GM12878 (cell line): ENCODE measurements around the gene TIE1. TPM values are rescaled to one million over a fixed set of nuclear protein-coding genes. Genes with fewer than 3 reads are reported as not detected.

ENCODE experiments used
- BRCA1 ChIP-seq: IDR thresholded peaks from 2 replicates; pipeline ENCODE4 v1.6.1; 2011; ENCODE audit warnings: low read depth, low read length, improper control_type of control experiment
- EED ChIP-seq: sonication (generic); IDR thresholded peaks from 2 replicates; pipeline ENCODE4 v1.6.1; 2016; ENCODE audit warnings: antibody characterized with exemption, low read depth
- ELK1 ChIP-seq: IDR thresholded peaks from 2 replicates; pipeline ENCODE4 v1.6.1; 2012; ENCODE audit warnings: low read depth, low read length, improper control_type of control experiment
- FOS ChIP-seq: IDR thresholded peaks from 3 replicates; pipeline ENCODE4 v1.6.1; 2011; ENCODE audit warnings: borderline replicate concordance; ENCODE audit not compliant: insufficient read length; ENCODE audit errors: extremely low read depth
- HSF1 ChIP-seq: fragments of 150-350 bp; IDR thresholded peaks from 2 replicates; pipeline ENCODE4 v1.6.1; 2014; ENCODE audit warnings: mild to moderate bottlenecking, low read depth, low read length
- MTA3 ChIP-seq: IDR thresholded peaks from 2 replicates; pipeline ENCODE4 v1.6.1; 2012; ENCODE audit warnings: low read length, inconsistent platforms, borderline replicate concordance
- RB1 ChIP-seq: fragments of 450-650 bp; formaldehyde crosslinking; IDR thresholded peaks from 2 replicates; pipeline ENCODE4 v1.6.1; 2017; ENCODE audit warnings: mild to moderate bottlenecking, borderline replicate concordance
- RBBP5 ChIP-seq: fragments of 200-600 bp; sonication (generic); conservative IDR thresholded peaks from 2 replicates; pipeline ENCODE4 v1.6.1; 2016
- RFX5 ChIP-seq: IDR thresholded peaks from 2 replicates; pipeline ENCODE4 v1.6.1; 2011; ENCODE audit warnings: low read depth, low read length, improper control_type of control experiment
- SMAD5 ChIP-seq: IDR thresholded peaks from 2 replicates; pipeline ENCODE4 v1.6.1; 2016; ENCODE audit warnings: antibody characterized with exemption, low read depth
- SPI1 ChIP-seq: IDR thresholded peaks from 2 replicates; pipeline ENCODE4 v1.6.1; 2011; ENCODE audit warnings: low read depth, mild to moderate bottlenecking, low read length, moderate library complexity, borderline replicate concordance; ENCODE audit not compliant: insufficient read depth
- SREBF2 ChIP-seq: IDR thresholded peaks from 2 replicates; pipeline ENCODE4 v1.6.1; 2012; ENCODE audit warnings: mild to moderate bottlenecking, low read length
- SUPT20H ChIP-seq: IDR thresholded peaks from 2 replicates; pipeline ENCODE4 v1.6.1; 2011; ENCODE audit warnings: low read depth, mild to moderate bottlenecking, low read length, moderate library complexity, borderline replicate concordance; ENCODE audit not compliant: control insufficient read depth
- TARDBP ChIP-seq: IDR thresholded peaks from 2 replicates; pipeline ENCODE4 v1.6.1; 2016; ENCODE audit warnings: borderline replicate concordance
- TCF12 ChIP-seq: IDR thresholded peaks from 2 replicates; pipeline ENCODE4 v1.6.1; 2011; ENCODE audit warnings: low read depth, mild to moderate bottlenecking, low read length
- TCF3 ChIP-seq: IDR thresholded peaks from 2 replicates; pipeline ENCODE4 v1.6.1; 2012; ENCODE audit warnings: low read depth, mild to moderate bottlenecking, low read length, borderline replicate concordance; ENCODE audit not compliant: insufficient read depth
- ZBTB33 ChIP-seq: fragments of 450-650 bp; IDR thresholded peaks from 2 replicates; pipeline ENCODE4 v1.6.1; 2017; ENCODE audit warnings: mild to moderate bottlenecking
- polyA plus RNA-seq, 11 experiments: library from polyadenylated mRNA; depleted of rRNA in 4 of 11; unstranded in 6 of 11; stranded (reverse) in 5 of 11; fragments of >200 nt; fragmentation: Nextera tagmentation in 4 of 11; fragmentation: Illumina TruSeq in 1 of 11; extraction: Ambion mirVana in 4 of 11; extraction: Trizol in 1 of 11; gene quantifications; 1 replicate in 1 of 11; 2 replicates in 10 of 11; pipeline versions ENCODE4 v1.2.1 to v1.2.3, GENCODE V29; 2011 to 2016; ENCODE audit warnings: inconsistent platforms in 2 of 11, missing spikeins in 2 of 11, low read depth in 1 of 11
- total RNA-seq, 4 experiments: library from RNA; depleted of rRNA in 3 of 4; stranded (reverse); fragments of >200 nt in 3 of 4; fragmentation: Illumina TruSeq in 1 of 4; extraction: Trizol in 1 of 4; gene quantifications; 2 replicates each; pipeline versions ENCODE4 v1.2.1 to v1.2.3, GENCODE V29; 2013 to 2021
- TF ChIP-seq, protein P1 (sequence below): fragments of 450-650 bp; IDR thresholded peaks from 2 replicates; pipeline ENCODE4 v1.6.1; 2017; ENCODE audit warnings: mild to moderate bottlenecking, moderate library complexity
- TF ChIP-seq, protein P2 (sequence below): fragments of 450-650 bp; conservative IDR thresholded peaks from 2 replicates; pipeline ENCODE4 v1.6.1; 2017; ENCODE audit warnings: mild to moderate bottlenecking, moderate library complexity

TIE1 gene
- total and polyA plus RNA-seq, 10 of the 15 experiments (the other 5 are each of a cell fraction or from before 2014, with no cell fraction given): 0.26 to 3.9 (median 1.3) TPM

- TF ChIP-seq ZBTB33 (no peak), ELK1 (no peak), EED (no peak), RBBP5 (no peak), RFX5 (no peak), BRCA1 (peak; percentile 92), TCF3 (no peak), SUPT20H (no peak), SPI1 (no peak), FOS (peak; percentile 46), RB1 (no peak), HSF1 (no peak), MTA3 (no peak), SMAD5 (0 out of 2 replicates have a peak, but pooled peaks have one; percentile 63), TARDBP (0 out of 2 replicates have a peak, but pooled peaks have one; percentile 44), TCF12 (no peak), SREBF2 (no peak)
- TF ChIP-seq, protein P1, sequence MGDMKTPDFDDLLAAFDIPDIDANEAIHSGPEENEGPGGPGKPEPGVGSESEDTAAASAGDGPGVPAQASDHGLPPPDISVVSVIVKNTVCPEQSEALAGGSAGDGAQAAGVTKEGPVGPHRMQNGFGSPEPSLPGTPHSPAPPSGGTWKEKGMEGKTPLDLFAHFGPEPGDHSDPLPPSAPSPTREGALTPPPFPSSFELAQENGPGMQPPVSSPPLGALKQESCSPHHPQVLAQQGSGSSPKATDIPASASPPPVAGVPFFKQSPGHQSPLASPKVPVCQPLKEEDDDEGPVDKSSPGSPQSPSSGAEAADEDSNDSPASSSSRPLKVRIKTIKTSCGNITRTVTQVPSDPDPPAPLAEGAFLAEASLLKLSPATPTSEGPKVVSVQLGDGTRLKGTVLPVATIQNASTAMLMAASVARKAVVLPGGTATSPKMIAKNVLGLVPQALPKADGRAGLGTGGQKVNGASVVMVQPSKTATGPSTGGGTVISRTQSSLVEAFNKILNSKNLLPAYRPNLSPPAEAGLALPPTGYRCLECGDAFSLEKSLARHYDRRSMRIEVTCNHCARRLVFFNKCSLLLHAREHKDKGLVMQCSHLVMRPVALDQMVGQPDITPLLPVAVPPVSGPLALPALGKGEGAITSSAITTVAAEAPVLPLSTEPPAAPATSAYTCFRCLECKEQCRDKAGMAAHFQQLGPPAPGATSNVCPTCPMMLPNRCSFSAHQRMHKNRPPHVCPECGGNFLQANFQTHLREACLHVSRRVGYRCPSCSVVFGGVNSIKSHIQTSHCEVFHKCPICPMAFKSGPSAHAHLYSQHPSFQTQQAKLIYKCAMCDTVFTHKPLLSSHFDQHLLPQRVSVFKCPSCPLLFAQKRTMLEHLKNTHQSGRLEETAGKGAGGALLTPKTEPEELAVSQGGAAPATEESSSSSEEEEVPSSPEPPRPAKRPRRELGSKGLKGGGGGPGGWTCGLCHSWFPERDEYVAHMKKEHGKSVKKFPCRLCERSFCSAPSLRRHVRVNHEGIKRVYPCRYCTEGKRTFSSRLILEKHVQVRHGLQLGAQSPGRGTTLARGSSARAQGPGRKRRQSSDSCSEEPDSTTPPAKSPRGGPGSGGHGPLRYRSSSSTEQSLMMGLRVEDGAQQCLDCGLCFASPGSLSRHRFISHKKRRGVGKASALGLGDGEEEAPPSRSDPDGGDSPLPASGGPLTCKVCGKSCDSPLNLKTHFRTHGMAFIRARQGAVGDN: no peak
- TF ChIP-seq, protein P2, sequence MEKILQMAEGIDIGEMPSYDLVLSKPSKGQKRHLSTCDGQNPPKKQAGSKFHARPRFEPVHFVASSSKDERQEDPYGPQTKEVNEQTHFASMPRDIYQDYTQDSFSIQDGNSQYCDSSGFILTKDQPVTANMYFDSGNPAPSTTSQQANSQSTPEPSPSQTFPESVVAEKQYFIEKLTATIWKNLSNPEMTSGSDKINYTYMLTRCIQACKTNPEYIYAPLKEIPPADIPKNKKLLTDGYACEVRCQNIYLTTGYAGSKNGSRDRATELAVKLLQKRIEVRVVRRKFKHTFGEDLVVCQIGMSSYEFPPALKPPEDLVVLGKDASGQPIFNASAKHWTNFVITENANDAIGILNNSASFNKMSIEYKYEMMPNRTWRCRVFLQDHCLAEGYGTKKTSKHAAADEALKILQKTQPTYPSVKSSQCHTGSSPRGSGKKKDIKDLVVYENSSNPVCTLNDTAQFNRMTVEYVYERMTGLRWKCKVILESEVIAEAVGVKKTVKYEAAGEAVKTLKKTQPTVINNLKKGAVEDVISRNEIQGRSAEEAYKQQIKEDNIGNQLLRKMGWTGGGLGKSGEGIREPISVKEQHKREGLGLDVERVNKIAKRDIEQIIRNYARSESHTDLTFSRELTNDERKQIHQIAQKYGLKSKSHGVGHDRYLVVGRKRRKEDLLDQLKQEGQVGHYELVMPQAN: peak; percentile 100
Observed at GRCh38 chr1:43358746-43359693, 58.2 kb downstream of the TIE1 start, which contains the start of gene CDC20 (continued).
